ENCODE results near the gene FZD10.

The FZD10 gene

DNA sequence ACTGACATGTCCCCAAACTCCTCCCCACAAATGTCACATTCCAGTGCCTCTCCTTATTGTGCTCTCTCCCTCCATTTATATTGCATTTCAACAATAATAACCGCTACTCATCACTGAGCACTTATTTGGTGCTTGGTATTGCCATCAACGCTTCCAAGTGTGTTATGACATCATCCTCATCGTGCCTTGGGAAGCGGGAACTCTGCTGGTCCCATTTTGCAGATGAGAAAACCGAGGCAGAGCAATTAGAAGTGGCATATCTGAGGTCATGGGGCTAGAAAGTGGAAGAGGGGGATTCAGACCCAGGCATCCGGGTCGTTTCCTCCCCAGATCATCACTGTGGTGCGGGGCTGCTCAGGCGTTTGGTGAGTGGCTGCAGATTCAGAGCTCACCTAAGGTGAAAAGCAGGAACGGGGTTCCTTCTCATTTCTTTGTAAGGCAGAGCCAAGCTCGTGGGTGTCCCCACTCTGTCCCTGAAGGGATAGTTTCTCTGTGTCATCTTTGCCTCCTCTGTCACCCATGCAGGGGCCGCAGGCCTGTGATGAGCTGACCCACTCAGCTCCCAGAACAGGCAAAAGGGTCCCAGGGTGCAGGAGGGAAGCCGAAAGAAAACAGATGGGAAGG is 5.5 kb upstream of the FZD10 start:
- DNase-seq = no peak

DNA sequence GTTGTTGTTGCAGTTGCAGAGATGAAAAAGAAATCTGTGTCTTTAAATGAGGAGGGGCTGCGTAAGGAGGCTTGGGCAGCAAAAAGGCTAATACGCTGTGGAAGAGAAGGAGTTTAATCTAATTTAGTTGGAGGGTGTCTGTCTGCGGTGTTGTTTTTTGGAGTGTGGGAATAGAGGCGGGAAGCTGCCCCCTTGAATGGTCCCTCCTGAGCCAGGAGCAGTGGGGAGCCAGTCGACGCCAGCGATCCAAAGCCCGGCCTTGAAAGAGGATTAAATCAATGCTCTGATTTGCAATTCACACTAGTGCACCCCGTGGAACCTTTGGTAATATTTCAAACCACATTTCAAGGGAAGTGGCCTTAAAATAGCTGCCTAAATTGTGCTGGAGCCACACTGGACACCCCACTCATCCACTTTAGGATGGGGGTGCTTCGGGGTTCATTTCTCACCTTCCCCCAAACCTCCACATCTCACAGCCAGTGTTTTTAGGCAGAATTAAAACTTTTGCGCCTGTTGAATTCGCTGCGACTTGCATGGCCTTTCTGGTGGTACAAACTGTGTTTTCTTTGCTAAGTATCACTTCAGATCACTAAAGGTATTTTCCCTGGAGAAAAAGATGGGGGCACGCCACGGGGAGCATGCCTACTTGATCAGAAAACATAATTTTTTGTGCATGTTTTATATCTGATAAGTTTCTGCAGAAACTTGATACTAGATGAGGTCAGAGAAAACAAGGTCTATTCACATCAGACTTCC is 4.1 kb upstream of the FZD10 start:
- no peak for DNase-seq

DNA sequence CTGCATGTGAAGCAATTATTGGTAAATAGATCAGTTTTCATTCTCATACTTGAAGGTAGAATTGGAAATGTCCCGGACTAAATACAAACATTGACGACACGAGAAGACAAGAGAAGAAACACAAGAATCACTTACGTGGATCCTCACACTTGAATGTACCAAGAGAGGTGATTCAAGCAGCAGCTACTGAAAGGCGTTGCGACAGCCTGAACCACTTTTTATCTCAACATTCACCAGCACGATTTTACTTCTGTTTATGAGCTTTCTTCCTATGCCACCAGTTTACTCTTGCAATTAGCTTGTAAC is 3.6 kb upstream of the FZD10 start:
- DNase-seq = no peak

DNA sequence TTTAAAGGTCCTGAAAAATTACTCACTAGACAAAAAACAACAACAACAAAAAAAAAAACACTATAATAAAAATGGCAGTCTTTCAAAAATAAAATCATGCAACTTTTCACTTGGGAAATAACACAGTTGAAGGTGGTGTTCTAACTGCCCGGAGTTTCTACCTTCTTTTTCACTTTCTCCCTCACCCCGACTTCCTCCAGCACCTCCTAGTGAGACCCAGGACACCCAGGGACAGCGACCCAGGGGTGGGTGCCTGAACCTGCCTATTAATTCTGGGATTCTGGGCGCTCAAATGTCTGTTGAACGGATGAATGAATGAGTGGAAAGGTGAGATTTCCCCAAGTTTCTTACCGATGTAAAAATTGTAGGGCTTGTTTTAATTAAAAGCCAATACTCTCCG is 2.0 kb upstream of the FZD10 start:
- DNase-seq = no peak

DNA sequence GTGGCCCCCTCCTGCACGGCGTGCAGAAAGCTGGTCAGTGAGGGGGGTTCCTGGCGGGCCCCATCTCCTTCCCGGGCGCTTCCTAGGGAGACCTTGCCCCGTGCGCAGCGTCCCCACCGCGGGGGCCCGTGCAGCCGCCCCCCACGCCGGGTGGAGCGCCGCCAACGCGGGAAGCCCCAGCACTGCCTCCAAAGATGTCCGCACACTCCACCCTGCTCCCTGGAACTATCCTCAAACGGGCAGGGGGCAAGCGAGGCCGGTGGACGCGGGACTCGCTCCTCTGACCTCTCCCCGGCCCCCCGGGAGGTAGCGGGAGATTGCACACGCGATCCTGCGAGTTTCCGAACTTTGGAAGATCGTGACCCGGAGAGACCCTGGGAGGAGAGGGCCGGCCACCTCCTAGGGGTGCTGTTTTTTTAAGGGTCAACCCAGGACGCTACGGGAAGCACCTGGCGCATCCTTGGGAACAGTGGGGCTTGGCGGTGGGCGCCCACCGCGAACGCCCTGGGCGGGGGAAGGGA is 1.5 kb upstream of the FZD10 start:
- DNase-seq = no peak

DNA sequence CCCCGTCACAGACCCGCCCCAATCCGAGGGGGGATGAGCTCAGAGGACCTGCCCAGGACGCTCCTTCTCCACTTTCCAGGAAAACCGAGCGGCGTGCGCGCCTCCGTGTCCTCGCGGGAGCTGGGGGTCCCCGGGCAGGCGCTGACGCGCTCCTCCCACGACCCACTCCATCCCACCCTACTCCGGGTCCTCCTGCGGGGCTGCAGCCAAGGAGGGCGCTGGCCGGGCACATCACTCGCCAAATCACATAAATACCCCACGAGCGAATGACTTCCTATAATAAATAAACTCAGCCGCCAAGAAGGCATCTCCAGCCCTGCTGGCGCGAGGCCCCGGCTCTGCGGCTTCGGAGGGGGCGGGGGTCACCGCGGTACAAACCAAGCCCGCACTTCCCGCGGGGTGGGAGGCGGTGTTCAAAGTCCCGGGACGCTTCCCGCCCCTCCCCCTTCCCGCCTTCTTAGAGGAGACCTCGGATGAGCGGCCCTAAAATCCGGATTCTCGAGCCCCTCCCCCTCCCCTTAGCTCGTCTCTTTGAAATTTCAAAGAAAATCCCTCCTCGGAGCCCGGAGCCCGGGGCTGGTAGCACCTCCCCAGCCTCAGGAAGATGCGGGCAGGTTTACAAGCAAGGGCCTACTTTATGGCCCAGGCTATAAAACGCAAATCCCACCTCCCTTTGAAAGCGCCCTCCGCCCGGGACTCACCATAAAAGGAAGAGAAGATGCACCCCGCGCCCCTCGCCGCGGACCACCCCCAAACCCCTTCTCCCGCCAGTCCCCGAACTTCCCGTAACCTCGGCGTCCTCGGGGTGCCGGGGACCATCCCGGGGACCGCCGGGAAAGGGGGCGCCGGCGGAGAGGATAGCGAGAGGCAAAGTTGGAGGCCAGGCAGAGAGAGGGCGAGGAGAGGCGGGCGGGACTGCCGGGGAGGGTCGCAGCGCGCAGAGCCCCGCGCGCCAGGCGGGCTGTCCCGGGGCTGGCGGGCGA is 712 bp upstream of the FZD10 start:
- DNase-seq = no peak

DNA sequence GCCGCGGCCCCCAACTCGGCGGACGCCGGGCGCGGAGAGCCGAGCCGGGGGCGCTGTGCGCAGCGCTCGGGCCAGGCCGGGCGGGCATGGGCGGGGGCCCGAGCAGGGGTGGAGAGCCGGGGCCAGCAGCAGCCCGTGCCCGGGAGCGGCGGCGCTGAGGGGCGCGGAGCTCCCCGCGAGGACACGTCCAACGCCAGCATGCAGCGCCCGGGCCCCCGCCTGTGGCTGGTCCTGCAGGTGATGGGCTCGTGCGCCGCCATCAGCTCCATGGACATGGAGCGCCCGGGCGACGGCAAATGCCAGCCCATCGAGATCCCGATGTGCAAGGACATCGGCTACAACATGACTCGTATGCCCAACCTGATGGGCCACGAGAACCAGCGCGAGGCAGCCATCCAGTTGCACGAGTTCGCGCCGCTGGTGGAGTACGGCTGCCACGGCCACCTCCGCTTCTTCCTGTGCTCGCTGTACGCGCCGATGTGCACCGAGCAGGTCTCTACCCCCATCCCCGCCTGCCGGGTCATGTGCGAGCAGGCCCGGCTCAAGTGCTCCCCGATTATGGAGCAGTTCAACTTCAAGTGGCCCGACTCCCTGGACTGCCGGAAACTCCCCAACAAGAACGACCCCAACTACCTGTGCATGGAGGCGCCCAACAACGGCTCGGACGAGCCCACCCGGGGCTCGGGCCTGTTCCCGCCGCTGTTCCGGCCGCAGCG is 639 bp downstream of the FZD10 start:
- DNase-seq = no peak

DNA sequence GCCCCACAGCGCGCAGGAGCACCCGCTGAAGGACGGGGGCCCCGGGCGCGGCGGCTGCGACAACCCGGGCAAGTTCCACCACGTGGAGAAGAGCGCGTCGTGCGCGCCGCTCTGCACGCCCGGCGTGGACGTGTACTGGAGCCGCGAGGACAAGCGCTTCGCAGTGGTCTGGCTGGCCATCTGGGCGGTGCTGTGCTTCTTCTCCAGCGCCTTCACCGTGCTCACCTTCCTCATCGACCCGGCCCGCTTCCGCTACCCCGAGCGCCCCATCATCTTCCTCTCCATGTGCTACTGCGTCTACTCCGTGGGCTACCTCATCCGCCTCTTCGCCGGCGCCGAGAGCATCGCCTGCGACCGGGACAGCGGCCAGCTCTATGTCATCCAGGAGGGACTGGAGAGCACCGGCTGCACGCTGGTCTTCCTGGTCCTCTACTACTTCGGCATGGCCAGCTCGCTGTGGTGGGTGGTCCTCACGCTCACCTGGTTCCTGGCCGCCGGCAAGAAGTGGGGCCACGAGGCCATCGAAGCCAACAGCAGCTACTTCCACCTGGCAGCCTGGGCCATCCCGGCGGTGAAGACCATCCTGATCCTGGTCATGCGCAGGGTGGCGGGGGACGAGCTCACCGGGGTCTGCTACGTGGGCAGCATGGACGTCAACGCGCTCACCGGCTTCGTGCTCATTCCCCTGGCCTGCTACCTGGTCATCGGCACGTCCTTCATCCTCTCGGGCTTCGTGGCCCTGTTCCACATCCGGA is 1.4 kb downstream of the FZD10 start:
- DNase-seq = no peak

DNA sequence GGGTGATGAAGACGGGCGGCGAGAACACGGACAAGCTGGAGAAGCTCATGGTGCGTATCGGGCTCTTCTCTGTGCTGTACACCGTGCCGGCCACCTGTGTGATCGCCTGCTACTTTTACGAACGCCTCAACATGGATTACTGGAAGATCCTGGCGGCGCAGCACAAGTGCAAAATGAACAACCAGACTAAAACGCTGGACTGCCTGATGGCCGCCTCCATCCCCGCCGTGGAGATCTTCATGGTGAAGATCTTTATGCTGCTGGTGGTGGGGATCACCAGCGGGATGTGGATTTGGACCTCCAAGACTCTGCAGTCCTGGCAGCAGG is 1.9 kb downstream of the FZD10 start:
- no peak for DNase-seq

DNA sequence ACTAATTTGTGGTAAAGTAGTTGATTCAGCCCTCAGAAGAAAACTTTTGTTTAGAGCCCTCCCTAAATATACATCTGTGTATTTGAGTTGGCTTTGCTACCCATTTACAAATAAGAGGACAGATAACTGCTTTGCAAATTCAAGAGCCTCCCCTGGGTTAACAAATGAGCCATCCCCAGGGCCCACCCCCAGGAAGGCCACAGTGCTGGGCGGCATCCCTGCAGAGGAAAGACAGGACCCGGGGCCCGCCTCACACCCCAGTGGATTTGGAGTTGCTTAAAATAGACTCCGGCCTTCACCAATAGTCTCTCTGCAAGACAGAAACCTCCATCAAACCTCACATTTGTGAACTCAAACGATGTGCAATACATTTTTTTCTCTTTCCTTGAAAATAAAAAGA is 2.7 kb downstream of the FZD10 start:
- DNase-seq = no peak

DNA sequence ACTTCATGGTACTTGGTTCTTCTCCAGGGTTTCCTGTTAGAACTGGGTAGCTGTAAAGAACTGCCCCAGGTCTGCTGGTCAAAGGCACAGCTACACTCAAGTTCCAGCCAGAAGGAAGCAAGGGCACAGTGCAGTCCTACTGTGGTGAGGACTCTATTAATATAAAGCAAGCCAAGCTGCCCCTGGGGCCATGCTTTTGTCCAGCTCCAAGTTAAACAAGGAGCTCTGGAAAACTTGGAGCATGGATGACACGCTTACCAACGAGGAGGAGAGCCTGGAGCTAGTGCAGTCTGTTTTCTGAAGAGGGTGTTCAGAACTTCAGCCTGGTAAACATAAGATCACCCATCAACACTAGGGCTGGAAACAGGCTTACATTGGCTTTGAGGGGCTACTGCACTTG is 4.0 kb downstream of the FZD10 start:
- DNase-seq = no peak

DNA sequence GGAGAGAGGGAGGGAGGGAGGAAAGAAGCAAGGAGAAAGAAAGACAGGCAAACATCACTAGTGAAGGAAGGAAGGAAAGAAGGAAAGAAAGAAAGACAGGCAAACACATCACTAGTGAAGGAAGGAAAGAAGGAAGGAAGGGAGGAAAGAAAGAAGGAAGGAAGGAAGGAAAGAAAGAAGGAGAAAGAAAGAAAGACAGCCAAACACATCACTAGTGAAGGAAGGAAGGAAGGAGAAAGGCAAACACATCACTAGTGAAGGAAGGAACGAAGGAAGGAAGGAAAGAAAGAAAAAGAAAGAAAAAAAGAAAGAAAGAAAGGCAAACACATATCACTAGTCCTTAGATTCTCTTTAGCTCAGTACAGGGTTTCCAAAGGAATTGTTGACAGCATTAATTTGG is 5.3 kb downstream of the FZD10 start:
- no peak for DNase-seq

DNA sequence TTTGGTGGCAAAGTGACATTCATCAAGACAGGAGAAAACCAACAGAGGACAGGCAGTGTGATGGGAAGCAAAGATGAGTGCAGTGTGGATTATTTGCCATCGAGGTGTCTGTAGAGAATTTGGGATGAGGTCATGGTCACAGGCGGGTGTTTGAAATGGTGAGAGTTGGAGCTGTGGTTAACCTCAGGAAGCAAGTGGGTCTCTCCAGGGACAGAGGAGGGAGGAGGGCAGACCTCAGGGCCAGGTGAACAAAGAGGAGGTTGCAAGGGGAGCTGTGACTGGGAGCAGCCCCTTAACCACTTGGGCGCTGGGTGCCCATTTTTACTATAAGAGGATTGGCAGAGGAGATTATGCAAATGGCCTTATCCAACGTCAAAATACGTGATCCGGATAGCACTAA is 7.0 kb downstream of the FZD10 start:
- DNase-seq = no peak

DNA sequence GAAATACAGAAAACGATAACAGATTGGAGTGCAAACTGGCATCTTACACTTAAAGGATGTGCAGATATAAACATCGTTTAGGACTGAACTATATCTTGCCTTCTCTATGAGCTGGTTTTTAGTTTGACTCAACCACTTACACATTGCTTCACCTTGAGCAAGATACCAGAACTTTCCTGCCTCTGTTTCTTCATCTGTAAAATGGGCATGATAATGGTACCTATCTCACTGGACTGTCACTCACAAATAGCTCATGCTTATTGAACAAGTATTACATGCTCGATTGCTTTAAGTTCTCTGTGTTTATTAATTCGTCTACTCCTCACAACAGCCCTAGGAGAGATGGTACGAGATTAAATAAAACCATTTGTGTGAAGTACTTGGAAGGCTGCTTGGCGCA is 7.7 kb downstream of the FZD10 start:
- DNase-seq = no peak

DNA sequence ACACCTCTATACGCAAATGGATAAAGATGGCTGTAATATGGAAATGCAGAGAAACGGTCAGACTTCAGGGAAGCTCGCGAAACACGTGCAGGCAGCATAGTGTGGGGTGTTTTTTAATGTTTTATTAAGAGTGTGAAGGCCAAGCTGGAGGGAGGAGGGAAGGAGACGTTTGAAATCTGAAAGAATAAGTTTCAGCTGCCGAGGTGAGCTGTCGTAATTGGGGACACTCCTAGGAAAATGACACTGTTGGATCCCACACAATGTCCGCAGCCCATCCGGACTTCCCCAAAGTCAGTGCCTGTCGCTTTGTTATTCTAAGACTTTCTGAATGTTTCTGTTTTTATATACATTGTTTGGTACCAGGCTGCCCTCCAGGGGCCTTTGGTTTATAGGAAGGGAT is 8.3 kb downstream of the FZD10 start:
- DNase-seq = no peak

DNA sequence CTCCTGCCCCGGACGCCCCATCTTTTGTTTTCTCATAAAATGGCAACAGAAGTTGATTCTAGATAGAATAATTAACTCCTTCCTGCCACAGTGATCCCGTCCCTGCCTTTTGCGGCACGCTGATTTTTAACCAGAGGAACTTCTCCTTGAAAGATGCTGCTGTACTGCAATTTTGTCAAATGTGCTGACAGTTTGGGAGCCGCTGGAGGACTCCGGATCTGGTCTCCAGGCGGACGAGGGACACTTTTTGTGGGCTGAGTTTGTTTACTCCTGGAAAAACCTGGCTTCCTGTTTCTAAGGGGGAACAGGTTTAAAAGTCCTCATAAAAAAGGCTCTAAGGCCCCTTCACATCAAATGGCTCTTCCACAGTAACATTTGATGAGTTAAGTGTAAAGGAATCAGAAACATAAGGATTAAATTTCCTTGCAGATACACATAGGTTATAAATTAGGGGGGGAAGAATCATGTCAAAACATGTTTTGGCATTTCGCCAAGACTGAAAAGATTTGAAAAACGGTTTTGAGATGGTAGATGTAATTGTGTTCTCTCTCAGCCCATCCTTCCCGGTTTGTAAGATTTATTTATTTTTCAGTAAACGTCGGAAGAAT is 15.5 kb downstream of the FZD10 start:
- DNase-seq = no peak

DNA sequence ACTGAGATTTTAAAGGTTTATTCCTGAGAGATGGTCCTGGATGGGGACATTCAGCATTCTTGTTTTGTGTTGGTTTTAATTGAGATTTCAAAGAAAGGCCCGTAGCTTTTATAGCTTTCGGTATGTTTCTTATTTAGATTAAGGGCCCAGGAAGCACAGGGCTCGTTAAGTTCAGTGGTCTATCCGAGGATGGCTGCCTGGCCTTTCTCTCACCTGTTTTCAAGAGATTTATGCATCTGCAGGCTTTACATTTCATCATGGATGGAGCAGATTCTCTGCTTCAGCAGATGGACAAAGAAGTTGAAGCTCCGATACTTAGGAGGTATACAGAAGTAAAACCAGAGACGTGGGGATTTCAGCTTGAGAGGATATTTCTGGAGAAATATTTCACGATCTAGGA is 16.0 kb downstream of the FZD10 start:
- DNase-seq = no peak

DNA sequence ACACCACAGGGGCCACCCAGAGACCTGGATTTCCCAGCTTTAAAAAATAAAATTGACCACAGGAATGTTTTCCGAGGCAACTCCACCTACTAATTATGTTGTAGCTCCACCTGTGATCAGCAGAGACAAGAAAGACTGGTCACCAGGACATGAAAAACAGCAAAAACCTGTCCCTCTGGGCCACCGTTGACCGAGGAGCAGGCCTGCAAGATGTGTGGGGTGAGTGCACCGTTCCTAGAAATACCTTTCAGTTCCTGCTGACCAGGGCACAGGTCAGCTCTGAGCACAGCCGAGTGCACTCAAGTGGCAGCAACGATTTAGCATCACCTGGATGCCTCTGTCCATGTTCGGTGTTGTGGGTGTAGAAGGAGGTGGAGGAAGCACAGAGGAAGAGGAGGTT is 16.9 kb downstream of the FZD10 start:
- no peak for DNase-seq

DNA sequence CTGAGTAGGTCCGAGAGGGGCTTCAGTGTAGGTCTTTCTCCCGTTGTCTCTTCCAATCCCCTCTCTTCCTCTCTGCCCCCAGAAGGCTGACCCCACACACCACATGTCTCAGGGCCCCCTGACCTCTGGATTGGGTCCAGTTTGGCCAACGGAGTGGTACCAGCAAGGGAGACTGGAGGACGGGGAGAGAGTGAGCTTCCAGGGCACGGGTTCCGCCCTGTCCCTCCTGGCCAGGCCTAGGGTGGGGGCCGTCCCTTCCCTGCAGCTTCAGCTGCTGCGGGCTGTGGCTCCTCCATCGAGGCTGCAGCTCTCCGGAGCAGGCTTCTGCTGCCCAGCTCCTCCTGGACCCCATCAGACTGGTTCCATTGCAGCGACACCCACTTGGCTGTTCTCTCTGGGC is 17.4 kb downstream of the FZD10 start:
- no peak for DNase-seq

DNA sequence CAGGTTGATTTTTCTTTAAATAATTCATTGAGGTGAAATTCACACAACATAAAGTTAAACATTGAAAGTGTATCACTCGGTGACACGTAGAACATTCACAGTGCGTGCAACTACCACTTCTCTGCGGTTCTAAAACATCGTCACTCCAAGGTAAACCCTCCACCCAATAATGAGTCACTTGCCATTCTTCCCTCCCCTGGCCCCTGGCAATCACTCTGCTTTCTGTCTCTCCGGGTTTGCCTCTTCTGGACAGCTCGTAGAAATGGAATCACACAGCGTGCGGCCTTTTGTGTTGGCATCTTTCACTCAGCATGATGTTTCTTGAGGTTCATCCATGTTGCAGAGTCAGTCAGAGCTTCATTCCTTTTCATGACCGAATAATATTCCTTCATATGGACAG is 18.9 kb downstream of the FZD10 start:
- DNase-seq = no peak

DNA sequence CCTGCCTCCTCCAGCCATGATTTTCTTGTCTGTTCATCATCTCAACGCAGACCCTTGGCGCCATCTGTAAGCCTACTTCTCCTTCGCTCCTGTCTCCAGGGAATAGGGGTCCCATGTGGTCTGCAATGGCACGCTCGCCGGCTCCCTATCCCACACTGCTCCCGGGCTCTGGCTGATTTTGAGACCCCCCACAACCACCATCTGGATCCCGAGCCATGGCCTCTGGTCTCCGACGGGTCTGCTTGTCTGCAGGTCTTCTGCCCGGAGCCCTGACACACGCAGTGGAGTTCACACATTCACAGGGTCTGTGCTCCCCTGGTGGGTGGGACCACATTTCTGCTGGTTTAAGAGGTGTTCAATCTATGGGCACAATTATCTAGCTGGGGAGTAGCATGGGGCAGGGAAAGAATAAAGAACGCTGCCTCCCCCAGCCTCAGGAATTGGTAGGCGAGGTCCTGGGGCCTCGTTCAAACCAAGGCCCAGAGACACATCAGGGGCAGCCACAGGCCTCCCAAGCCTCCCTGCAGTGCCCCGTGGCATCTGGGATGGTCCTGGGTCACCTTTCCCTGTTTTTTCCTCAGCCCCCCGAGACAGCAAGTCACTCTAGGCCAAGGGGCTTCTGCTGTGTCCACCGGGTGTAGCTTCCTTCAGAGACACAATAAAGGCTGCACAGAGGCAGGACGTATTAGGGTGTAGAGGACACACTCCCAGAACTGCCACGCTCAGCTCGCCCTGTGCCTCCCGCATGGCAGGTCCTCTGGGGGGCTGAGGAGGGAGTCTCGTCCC is 21.5 kb downstream of the FZD10 start:
- no peak for DNase-seq
